Ammon's horn (tissue), 1 donor: ENCODE data around the gene RNF126.
A peak's percentile ranks its signal among the peaks of the same experiment; 100 is the strongest.
"Not testable (repeated sequence)": the region's sequence is repeated elsewhere in the genome, so short reads cannot be mapped to it uniquely, and the experiment has no call there.

Experiments
- DNase-seq: peaks from one replicate; pipeline ENCODE4 v3.0.0-alpha.2; 2016; ENCODE audit warnings: low spot score

RNF126 gene

GRCh38 chr19:685454-685931 is 22.5 kb upstream of the RNF126 start:
- DNase-seq = no peak

- no peak for DNase-seq
Observed at GRCh38 chr19:682678-683320, 19.8 kb upstream of the RNF126 start.

- DNase-seq = peak; percentile 90
Observed at GRCh38 chr19:681029-682019, 18.3 kb upstream of the RNF126 start.

GRCh38 chr19:680287-681028 is 17.4 kb upstream of the RNF126 start:
- peak; percentile 99 for DNase-seq

GRCh38 chr19:679418-680286 is 16.6 kb upstream of the RNF126 start:
- DNase-seq = peak; percentile 43

GRCh38 chr19:678791-679388 is 15.9 kb upstream of the RNF126 start:
- DNase-seq = no peak

GRCh38 chr19:677601-678436 is 14.8 kb upstream of the RNF126 start:
- no peak for DNase-seq

GRCh38 chr19:677201-677600 is 14.2 kb upstream of the RNF126 start:
- no peak for DNase-seq

- DNase-seq = no peak
Observed at GRCh38 chr19:676339-677105, 13.5 kb upstream of the RNF126 start, which contains the start of gene FSTL3. Gene FSTL3 (plus strand): TSS chr19:676392. CDS start chr19:676424, 32 bp downstream.

- DNase-seq = no peak
Observed at GRCh38 chr19:676007-676338, 13.0 kb upstream of the RNF126 start.

- DNase-seq = no peak
Observed at GRCh38 chr19:674282-675151, 11.5 kb upstream of the RNF126 start.

- DNase-seq = no peak
Observed at GRCh38 chr19:670609-671075, 7.6 kb upstream of the RNF126 start.

- DNase-seq = not testable (repeated sequence)
Observed at GRCh38 chr19:668675-669434, 5.8 kb upstream of the RNF126 start.

- DNase-seq = not testable (repeated sequence)
Observed at GRCh38 chr19:666985-667573, 4.1 kb upstream of the RNF126 start.

- peak; percentile 87 for DNase-seq
Observed at GRCh38 chr19:664913-665443, 2.0 kb upstream of the RNF126 start.

GRCh38 chr19:663682-664117 is 686 bp upstream of the RNF126 start:
- no peak for DNase-seq
